Neural progenitor cell (in vitro differentiated cells): ENCODE measurements around the gene PKNOX1. TPM values are rescaled to one million over a fixed set of nuclear protein-coding genes. Genes with fewer than 3 reads are reported as not detected.

Experiments
- DNase-seq: peaks from one replicate; pipeline ENCODE4 v3.0.0-alpha.2; 2016; ENCODE audit warnings: low spot score
- H2AFZ ChIP-seq: fragments of 200-600 bp; sonication (generic); replicated peaks from 2 replicates; pipeline ENCODE4 v1.6.1; 2016; ENCODE audit warnings: antibody characterized with exemption
- H3F3A ChIP-seq: fragments of 200-600 bp; sonication (generic); 2 replicates; pipeline ENCODE4 v1.6.1; 2016; ENCODE audit warnings: antibody characterized with exemption, low read depth
- H3K27ac ChIP-seq: fragments of 200-600 bp; sonication (generic); 2 replicates; pipeline ENCODE4 v1.5.1; 2016; ENCODE audit warnings: mild to moderate bottlenecking
- H3K27me3 ChIP-seq: fragments of 200-600 bp; sonication (generic); 2 replicates; pipeline ENCODE4 v1.6.1; 2016; ENCODE audit warnings: mild to moderate bottlenecking, moderate library complexity
- H3K36me3 ChIP-seq: fragments of 200-600 bp; sonication (generic); 2 replicates; pipeline ENCODE4 v1.5.1; 2016
- H3K4me1 ChIP-seq: fragments of 200-600 bp; sonication (generic); 2 replicates; pipeline ENCODE4 v1.6.1; 2016; ENCODE audit warnings: mixed run types
- H3K4me2 ChIP-seq: fragments of 200-600 bp; sonication (generic); 2 replicates; pipeline ENCODE4 v1.6.1; 2016
- H3K4me3 ChIP-seq: fragments of 200-600 bp; sonication (generic); 2 replicates; pipeline ENCODE4 v1.5.1; 2016
- H3K79me2 ChIP-seq: fragments of 200-600 bp; sonication (generic); 2 replicates; pipeline ENCODE4 v1.6.1; 2016; ENCODE audit warnings: low read depth
- H3K9ac ChIP-seq: fragments of 200-600 bp; sonication (generic); 2 replicates; pipeline ENCODE4 v1.6.1; 2016
- H3K9me3 ChIP-seq: fragments of 200-600 bp; sonication (generic); 2 replicates; pipeline ENCODE4 v1.5.1; 2016; ENCODE audit warnings: low read depth
- H4K20me1 ChIP-seq: fragments of 200-600 bp; sonication (generic); 2 replicates; pipeline ENCODE4 v1.6.1; 2016; ENCODE audit warnings: low read depth
- H3K27ac Mint-ChIP-seq: 3 replicates; pipeline ENCODE4 v1.8.0; 2021; ENCODE audit warnings: mixed read lengths
- H3K27me3 Mint-ChIP-seq: 2 replicates; pipeline ENCODE4 v1.8.0; 2022; ENCODE audit warnings: low read depth, mild to moderate bottlenecking, inconsistent platforms, moderate library complexity, mixed read lengths; ENCODE audit not compliant: insufficient read depth
- H3K36me3 Mint-ChIP-seq: 3 replicates; pipeline ENCODE4 v1.8.0; 2021; ENCODE audit warnings: mixed read lengths
- H3K4me1 Mint-ChIP-seq: 3 replicates; pipeline ENCODE4 v1.8.0; 2021; ENCODE audit warnings: mixed read lengths
- H3K4me3 Mint-ChIP-seq: 3 replicates; pipeline ENCODE4 v1.8.0; 2021; ENCODE audit warnings: mild to moderate bottlenecking, moderate library complexity, mixed read lengths
- H3K9me3 Mint-ChIP-seq: 3 replicates; pipeline ENCODE4 v1.8.0; 2020; ENCODE audit warnings: mixed read lengths
- EZH2 ChIP-seq: fragments of 200-600 bp; sonication (generic); IDR thresholded peaks from 2 replicates; pipeline ENCODE4 v1.6.1; 2017; ENCODE audit warnings: antibody characterized with exemption, mild to moderate bottlenecking, moderate library complexity
- EZH2phosphoT487 ChIP-seq: fragments of 200-600 bp; sonication (generic); IDR thresholded peaks from 2 replicates; pipeline ENCODE4 v1.6.1; 2017; ENCODE audit warnings: antibody characterized with exemption
- total RNA-seq: library from RNA; depleted of rRNA; stranded (reverse); fragments of >200 nt; gene quantifications from 2 replicates; pipeline ENCODE4 v1.2.3, GENCODE V29; 2015; ENCODE audit warnings: low replicate concordance
- TF ChIP-seq, protein P1 (sequence below): fragments of 200-600 bp; sonication (generic); IDR thresholded peaks from 2 replicates; pipeline ENCODE4 v1.5.1; 2017; ENCODE audit warnings: antibody characterized with exemption, mild to moderate bottlenecking

The PKNOX1 gene
- total RNA-seq, 1 donor from 2014 or later: 11.0 TPM

DNA sequence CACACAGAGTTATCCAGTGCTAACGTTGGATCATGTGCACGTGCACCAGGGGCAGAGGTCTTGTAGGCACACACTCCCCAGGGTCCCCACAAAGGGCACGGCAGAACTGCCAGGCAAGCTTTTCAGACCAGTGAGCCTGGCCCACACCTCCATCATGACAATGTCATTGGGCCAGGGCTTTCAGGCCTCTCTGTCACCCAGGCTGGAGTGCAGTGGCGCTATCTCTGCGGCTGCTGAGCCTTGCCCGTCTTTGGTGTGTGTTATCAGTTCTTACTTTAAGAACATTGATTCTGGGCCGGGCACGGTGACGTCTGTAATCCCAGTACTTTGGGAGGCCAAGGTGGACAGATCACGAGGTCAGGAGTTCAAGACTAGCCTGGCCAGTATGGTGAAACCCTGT is 44.2 kb downstream of the PKNOX1 start:
- no peak overlapping the region for H2AFZ ChIP-seq
- H3K36me3 Mint-ChIP-seq: peaks cover 13% of the 10 kb centered on the region
- H3K9me3 ChIP-seq: no peaks in the 10 kb centered on the region
- no peaks in the 10 kb centered on the region for H3K4me1 ChIP-seq
- no peak overlapping the region for H3K27ac ChIP-seq
- H3K9me3 Mint-ChIP-seq: no peaks in the 10 kb centered on the region
- no peaks in the 10 kb centered on the region for H4K20me1 ChIP-seq
- TF ChIP-seq, protein P1, sequence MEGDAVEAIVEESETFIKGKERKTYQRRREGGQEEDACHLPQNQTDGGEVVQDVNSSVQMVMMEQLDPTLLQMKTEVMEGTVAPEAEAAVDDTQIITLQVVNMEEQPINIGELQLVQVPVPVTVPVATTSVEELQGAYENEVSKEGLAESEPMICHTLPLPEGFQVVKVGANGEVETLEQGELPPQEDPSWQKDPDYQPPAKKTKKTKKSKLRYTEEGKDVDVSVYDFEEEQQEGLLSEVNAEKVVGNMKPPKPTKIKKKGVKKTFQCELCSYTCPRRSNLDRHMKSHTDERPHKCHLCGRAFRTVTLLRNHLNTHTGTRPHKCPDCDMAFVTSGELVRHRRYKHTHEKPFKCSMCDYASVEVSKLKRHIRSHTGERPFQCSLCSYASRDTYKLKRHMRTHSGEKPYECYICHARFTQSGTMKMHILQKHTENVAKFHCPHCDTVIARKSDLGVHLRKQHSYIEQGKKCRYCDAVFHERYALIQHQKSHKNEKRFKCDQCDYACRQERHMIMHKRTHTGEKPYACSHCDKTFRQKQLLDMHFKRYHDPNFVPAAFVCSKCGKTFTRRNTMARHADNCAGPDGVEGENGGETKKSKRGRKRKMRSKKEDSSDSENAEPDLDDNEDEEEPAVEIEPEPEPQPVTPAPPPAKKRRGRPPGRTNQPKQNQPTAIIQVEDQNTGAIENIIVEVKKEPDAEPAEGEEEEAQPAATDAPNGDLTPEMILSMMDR: no peak
- TF ChIP-seq EZH2: no peak
- TF ChIP-seq EZH2phosphoT487: no peak
- no peak overlapping the region for H3K27ac Mint-ChIP-seq
- no peak overlapping the region for H3K4me3 Mint-ChIP-seq
- H3K4me3 ChIP-seq: no peak overlapping the region
- H3K27me3 Mint-ChIP-seq: no peaks in the 10 kb centered on the region
- no peak overlapping the region for H3K9ac ChIP-seq
- H3K27me3 ChIP-seq: no peaks in the 10 kb centered on the region
- H3K36me3 ChIP-seq: no peaks in the 10 kb centered on the region
- no peaks in the 10 kb centered on the region for H3K79me2 ChIP-seq
- no peaks in the 10 kb centered on the region for H3K4me1 Mint-ChIP-seq
- H3K4me2 ChIP-seq: no peak overlapping the region
- DNase-seq: no peak
- no peaks in the 10 kb centered on the region for H3F3A ChIP-seq

DNA sequence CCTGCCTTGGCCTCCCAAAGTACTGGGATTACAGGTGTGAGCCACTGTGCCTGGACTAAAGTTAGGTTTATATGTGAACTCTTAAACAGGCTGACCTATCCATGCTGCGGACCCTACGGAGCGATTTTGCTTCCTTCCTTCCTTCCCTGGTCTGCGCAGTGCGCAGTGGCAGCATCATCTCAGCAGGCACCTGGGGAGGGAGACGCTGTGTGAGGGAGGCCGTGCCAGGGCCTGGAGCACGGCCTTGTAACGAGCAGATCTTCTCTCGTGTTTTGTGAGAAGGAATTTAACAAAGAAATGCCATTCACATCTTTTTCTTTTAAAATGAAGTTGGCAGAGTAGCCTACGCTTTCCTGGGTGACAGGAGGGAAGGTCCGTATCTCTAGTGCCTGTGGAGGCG is 45.8 kb downstream of the PKNOX1 start:
- Histone ChIP-seq H3K79me2 (no peaks in the 10 kb centered on the region), H3K9ac (no peak overlapping the region), H4K20me1 (no peaks in the 10 kb centered on the region), H3K4me3 (no peak overlapping the region), H3K4me1 (no peaks in the 10 kb centered on the region), H3F3A (no peaks in the 10 kb centered on the region), H3K27me3 (no peaks in the 10 kb centered on the region), H3K9me3 (no peaks in the 10 kb centered on the region), H3K4me2 (no peak overlapping the region), H3K27ac (no peak overlapping the region), H2AFZ (no peak overlapping the region), H3K36me3 (no peaks in the 10 kb centered on the region)
- no peak overlapping the region for H3K27ac Mint-ChIP-seq
- H3K36me3 Mint-ChIP-seq: peaks cover 12% of the 10 kb centered on the region
- H3K4me3 Mint-ChIP-seq: no peak overlapping the region
- H3K27me3 Mint-ChIP-seq: no peaks in the 10 kb centered on the region
- H3K9me3 Mint-ChIP-seq: no peaks in the 10 kb centered on the region
- no peak for DNase-seq
- H3K4me1 Mint-ChIP-seq: peaks cover under 1% of the 10 kb centered on the region
- TF ChIP-seq, protein P1: no peak
- TF ChIP-seq EZH2: no peak
- no peak for TF ChIP-seq EZH2phosphoT487

DNA sequence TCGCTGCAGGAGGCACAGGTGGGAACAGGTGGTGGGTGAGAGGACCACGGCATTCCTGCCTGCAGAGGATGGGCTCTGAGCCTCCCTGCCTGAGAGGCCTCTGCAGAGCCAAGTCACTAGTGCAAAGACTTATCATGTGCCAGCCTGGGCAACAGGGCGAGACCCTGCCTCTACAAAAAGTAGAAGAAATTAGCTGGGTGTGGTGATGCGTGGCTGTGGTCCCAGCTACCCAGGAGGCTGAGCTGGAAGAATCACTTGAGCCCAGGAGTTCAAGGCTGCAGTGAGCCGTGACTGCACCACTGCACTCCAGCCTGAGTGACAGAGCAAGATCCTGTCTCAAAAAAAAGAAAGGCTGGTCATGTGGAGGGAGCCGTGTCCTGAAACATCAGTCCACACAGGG is 46.4 kb downstream of the PKNOX1 start:
- Histone ChIP-seq H3K27me3 (no peaks in the 10 kb centered on the region), H3K4me2 (no peak overlapping the region), H3F3A (no peaks in the 10 kb centered on the region), H3K4me3 (no peak overlapping the region), H3K79me2 (no peaks in the 10 kb centered on the region), H2AFZ (no peak overlapping the region), H4K20me1 (no peaks in the 10 kb centered on the region), H3K4me1 (no peaks in the 10 kb centered on the region), H3K9ac (no peak overlapping the region), H3K36me3 (no peaks in the 10 kb centered on the region), H3K9me3 (no peaks in the 10 kb centered on the region), H3K27ac (no peak overlapping the region)
- no peak for TF ChIP-seq EZH2
- TF ChIP-seq, protein P1: no peak
- TF ChIP-seq EZH2phosphoT487: no peak
- Mint-ChIP-seq H3K27ac (no peak overlapping the region), H3K9me3 (no peaks in the 10 kb centered on the region), H3K4me1 (peaks cover 6% of the 10 kb centered on the region), H3K36me3 (peaks cover 15% of the 10 kb centered on the region), H3K4me3 (no peak overlapping the region), H3K27me3 (no peaks in the 10 kb centered on the region)
- no peak for DNase-seq

DNA sequence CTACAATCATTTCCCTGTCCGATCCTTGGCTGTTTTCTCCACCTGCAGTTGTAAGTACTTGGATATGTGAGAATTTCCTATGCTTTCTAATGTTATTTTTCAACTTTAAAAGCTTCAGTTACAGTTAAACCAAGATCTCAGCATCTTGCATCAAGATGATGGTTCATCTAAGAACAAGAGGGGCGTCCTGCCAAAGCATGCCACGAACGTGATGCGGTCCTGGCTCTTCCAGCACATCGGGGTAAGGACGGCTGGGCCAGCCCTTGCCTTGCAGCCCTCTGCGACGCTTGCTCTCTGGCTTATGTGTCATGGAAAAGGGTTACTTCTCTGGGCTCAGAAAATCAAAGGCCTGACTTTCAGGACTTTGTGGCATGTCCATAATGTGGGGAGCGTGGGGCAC is 46.8 kb downstream of the PKNOX1 start:
- peaks cover 6% of the 10 kb centered on the region for H3K4me1 Mint-ChIP-seq
- no peak overlapping the region for H3K27ac Mint-ChIP-seq
- H3K27ac ChIP-seq: no peak overlapping the region

More for the DNA sequence above, 46.8 kb downstream of the PKNOX1 start:
- Mint-ChIP-seq H3K9me3 (no peaks in the 10 kb centered on the region), H3K4me3 (no peak overlapping the region), H3K27me3 (no peaks in the 10 kb centered on the region), H3K36me3 (peaks cover 15% of the 10 kb centered on the region)
- Histone ChIP-seq H3K4me3 (no peak overlapping the region), H3K36me3 (no peaks in the 10 kb centered on the region), H4K20me1 (no peaks in the 10 kb centered on the region), H3K9me3 (no peaks in the 10 kb centered on the region), H3K9ac (no peak overlapping the region), H2AFZ (no peak overlapping the region), H3K27me3 (no peaks in the 10 kb centered on the region), H3K79me2 (no peaks in the 10 kb centered on the region), H3F3A (no peaks in the 10 kb centered on the region), H3K4me2 (no peak overlapping the region), H3K4me1 (no peaks in the 10 kb centered on the region)
- DNase-seq: no peak
- TF ChIP-seq, protein P1: no peak
- TF ChIP-seq EZH2phosphoT487 (no peak), EZH2 (no peak)
